Erythroblast (primary cell): Measurements from ENCODE around the gene ZFP92.

Source experiments
- GATA1 ChIP-seq: IDR thresholded peaks from 2 replicates; pipeline ENCODE4 v1.6.1; 2011; ENCODE audit warnings: low read depth, mild to moderate bottlenecking, control low read depth, low read length, moderate library complexity
- POLR2A ChIP-seq: IDR thresholded peaks from 2 replicates; pipeline ENCODE4 v1.6.1; 2011; ENCODE audit warnings: mild to moderate bottlenecking, low read length

GRCh38 chrX:153379971-153380581 is 31.2 kb upstream of the ZFP92 start:
- TF ChIP-seq POLR2A (no peak), GATA1 (no peak)
